HG03520 (cell line): ENCODE results near the gene PPP4R4.
"Not testable (repeated sequence)": the region's sequence is repeated elsewhere in the genome, so short reads cannot be mapped to it uniquely, and the experiment has no call there.

ENCODE experiments used
- ATAC-seq: cut with Tn5 transposase; IDR thresholded peaks from one replicate; pipeline ENCODE4 v1.9.1; 2021; ENCODE audit warnings: mild to moderate bottlenecking, moderate library complexity; ENCODE audit not compliant: unreplicated experiment

The PPP4R4 gene

DNA sequence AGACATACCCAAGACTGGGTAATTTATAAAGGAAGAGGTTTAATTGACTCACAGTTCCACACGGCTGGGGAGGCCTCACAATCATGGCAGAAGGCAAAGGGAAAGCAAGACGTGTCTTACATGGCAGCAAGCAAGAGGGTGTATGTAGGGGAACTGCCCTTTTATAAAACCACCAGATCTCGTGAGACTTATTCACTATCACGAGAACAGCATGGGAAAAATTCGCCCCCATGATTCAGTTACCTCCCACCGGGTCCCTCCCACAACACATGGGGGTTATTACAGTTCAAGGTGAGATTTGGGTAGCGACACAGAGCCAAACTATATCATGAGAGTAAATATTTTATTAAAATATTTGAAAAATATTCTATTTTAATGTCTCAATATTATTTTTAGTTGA is 94.5 kb downstream of the PPP4R4 start:
- ATAC-seq: not testable (repeated sequence)

DNA sequence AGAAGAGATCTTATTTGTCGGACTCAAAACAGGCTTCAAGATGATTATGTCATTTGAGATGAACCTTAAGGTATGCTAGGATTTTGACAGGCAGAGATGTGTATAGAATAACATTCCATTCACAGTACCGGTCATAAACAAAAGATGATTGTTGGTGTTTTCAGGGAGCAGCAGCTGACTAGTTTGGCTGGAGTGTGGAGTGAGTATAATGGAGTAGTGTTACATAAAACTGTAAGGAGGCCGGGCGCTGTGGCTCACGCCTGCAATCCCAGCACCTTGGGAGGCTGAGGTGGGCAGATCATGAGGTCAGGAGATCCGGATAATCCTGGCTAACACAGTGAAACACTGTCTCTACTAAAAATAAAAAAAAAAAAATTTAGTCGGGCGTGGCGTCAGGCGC is 95.0 kb downstream of the PPP4R4 start:
- ATAC-seq: no peak

DNA sequence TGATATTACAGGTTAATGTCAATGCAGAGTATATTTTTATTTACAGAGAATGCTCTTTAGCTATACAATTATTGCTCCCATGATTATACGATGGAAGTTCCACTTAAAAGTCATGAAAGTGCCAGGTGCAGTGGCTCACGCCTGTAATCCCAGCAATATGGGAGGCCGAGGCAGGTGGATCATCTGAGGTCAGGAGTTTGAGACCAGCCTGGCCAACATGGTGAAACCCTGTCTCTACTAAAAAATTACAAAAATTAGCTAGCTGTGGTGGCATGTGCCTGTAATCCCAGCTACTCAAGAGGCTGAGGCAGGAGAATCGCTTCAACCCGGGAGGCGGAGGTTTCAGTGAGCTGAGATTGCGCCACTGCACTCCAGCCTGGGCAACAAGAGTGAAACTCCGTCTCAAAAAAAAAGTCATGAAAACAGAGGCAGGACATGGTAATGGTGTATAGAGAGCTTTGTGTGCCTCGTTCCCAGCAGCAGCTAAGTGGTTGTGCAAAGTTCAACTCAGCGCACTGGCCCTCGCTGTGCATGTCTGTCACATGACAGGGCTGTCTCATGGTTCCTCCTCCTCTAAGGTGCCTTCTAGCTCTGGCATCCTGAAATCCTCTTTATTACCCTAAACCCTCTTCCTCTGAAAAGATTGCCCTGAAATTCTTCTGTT is 102.9 kb downstream of the PPP4R4 start:
- not testable (repeated sequence) for ATAC-seq

- no peak for ATAC-seq
These were observed 104.6 kb downstream of the PPP4R4 start for GRCh38 chr14:94278731-94279130.

DNA sequence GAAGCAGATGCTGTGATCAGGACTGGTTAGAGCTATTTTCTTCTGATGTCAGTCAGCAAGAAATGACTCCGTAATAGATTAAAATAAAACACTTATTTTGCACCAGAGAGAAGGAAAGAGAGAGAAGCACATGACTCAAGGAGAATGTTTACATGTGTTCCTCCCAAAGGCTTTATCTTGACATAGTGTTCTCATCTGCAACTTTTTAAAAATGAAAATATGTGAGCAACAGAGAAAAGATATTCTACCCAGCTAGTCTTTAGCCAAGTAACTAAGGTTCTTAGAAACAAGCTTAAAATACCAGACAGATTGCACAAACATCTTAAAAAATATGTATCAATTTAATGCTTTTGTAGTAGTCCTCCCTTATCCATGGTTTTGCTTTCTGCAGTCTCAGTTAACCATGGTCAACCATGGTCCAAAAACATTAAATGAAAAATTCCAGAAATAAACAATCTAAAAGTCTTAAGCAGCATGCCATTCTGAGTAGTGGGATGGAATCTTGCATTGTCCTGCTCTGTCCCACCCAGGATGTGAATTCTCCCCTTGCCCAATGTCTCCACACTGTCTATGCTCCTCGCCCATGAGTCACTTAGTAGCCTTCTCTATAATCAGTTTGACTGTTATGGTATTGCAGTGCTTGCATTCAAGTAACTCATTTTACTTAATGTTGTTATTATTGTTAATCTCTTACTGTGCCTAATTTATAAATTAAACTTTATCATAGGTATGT is 109.0 kb downstream of the PPP4R4 start:
- ATAC-seq: no peak

DNA sequence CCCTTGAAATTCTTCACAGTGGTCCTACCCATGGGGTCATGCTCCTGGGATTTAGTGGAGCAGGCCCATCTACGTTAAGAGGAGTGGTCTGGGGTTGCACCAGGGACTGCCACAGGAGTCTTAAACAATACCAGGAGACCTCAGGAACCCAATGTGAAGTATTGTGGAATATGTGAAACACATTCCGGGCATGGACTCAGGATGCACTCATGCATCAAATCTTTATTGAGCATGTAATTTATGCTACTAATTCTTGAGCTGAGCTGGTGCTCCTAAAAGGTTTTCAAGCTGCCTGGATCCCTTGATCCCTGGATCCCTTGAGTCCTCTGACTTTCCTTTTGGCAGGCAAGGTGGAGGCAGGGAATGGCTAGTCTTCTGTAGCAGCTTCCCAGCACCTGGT is 110.1 kb downstream of the PPP4R4 start:
- ATAC-seq: no peak

DNA sequence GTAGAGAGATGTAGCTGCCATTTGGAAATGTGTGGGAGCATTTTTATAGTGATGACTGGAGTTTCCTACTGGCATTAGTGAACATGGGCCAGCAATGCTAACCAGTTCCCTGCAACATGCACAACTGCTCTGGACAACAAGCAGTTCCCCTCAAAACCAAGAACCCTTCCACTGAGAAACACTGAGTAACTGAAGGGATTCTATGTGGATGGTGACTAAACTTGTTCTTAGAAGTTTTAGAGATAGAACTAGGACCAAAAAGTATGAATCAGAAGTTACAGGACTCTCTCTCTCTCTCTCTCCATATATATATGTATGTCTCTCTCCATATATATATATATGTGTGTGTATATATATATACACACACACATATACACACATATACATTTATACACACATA is 111.0 kb downstream of the PPP4R4 start:
- no peak for ATAC-seq

DNA sequence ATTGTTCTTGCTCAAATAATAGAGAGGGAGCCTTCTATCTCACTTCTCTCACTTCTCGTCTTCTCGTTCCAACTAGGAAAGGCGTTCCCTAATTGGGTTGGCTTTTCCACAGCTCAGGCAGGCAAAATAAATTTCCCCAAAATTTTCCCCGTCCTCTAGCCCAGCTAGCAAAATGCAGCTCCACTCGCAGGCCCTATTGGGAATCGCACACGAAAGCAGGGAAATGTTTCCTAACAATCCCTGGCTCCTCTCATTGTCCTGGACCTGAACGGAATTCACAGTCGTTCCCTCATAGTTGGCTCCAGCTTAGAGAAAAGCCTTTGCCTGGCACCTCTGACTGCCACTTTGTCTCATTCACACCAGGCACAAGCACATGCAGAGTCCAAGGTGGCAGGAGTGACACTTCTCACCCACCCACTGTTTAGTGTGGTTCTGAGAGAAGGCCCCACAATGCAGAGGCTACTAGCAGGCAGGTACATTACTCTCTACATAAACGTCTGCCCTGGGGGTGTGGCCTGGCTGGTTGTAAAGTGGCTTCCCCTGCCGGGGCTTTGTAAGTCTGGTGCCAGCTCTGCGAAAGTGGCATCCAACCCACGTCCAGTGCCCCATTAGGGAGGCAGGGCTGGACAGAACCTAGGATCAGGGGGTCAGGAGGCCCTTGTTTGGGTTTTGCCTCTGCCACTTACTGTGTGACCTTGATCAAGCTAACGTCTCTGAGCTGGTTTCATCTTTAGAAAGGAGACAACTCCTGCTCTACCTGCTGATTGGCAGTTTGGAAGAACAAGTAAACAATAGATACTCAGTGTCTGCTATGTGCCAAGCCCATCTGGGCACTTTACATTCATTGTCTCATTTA is 114.7 kb downstream of the PPP4R4 start:
- no peak for ATAC-seq

- no peak for ATAC-seq
These were observed 116.1 kb downstream of the PPP4R4 start for GRCh38 chr14:94290197-94290596.

GRCh38 chr14:94291159-94291905 is 117.2 kb downstream of the PPP4R4 start:
- ATAC-seq: no peak

DNA sequence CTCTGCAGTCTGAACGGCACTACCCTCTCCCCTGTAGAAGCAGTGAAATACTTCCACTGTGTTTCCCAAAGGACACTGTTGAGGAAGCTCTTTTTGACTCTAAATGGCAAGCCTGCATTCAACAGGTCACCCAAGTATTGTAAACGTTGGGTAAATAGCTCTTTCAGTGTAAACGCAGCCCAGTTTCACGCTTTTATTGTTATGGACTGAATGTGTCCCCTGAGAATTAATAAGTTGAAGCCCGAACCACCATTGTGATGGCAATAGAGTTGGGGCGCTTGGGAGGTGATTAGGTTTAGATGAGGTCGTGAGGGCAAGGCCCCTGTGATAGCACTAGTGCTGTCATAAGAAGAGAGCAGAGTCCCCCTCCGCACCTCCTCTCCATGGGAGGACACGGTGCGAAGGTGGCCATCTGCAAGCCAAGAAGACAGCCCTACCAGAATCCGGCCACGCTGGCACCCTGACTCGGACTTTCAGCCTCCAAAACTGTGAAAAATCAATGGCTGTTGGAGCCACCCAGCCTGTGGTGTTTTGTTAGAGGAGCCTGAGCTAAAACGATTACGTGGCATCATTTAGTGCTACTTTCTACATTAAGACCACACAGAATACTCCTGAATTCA is 117.9 kb downstream of the PPP4R4 start:
- no peak for ATAC-seq

DNA sequence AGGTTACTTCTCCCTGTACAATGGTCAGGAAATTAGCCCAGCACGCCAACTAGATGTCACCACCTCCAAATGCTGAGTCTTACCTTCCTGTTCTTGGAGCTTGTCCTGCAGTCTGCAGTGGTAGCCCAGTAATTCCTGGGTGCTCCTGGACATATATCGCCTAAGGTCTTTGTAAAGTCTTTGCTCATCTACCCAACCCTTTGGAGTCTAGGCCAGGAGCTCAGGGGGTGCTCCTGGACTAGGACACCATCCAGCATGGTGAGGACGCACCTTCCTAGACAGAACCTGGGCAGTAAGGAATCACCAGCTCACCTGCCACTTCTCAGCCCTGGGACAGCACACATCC is 118.4 kb downstream of the PPP4R4 start:
- ATAC-seq: no peak

- ATAC-seq: no peak
These were observed 118.9 kb downstream of the PPP4R4 start, which contains the start of gene SERPINA10 for GRCh38 chr14:94292872-94293577. Gene SERPINA10, minus strand, starts transcription at chr14:94293268. Its CDS starts 2,675 bp downstream, at chr14:94290593.

GRCh38 chr14:94293578-94293924 is 119.4 kb downstream of the PPP4R4 start:
- ATAC-seq: no peak

DNA sequence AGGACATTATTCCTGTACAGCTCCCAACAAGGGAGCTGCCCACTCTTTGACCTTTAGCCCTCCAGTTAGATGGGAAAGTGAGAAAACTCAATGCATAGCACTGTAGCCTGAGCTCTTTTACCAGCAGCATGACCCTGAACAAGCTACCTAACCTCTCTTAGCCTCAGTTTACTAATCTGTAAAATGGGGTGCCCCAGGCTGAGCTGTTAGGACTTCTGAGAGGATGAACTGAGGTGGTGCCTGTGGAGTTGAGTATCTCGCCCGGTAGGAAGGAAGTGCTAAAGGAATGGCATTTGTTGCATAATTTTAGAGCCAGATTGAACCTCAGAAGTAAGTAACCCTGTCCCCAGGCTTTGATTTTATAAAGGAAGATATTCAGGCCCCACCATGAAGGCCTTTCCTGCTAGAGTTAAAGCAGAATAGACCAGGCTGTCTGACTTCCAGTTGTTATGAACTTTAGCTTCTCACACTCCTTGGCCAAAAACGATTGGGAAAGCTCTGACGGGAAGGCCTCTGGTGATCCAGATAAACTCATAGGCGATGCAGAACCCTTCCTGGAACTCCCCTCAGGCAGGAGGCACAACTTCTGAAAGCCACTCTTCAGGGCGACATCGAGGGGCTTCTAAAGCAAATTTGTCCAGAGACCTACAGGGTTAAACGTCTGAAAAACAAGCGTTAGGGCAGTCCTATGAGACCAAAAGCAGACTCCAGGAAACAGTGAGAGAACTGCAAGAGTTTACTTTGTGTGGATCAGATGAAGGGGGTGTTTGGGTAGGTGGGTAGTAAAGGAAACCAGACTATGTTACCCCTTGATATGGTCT is 121.4 kb downstream of the PPP4R4 start:
- no peak for ATAC-seq

DNA sequence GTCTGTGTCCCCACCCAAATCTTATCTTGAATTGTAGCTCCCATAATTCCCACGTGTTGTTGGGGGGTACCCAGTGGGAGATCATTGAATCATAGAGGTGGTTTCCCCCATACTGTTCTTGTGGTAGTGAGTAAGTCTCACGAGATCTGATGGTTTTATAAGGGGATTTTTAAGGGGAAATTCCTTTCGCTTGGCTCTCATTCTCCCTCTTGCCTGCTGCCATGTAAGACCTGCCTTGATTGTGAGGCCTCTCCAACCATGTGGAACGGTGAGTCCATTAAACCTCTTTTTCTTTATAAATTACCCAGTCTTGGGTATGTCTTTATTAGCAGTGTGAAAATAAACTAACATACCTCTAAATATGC is 122.0 kb downstream of the PPP4R4 start:
- ATAC-seq: not testable (repeated sequence)

GRCh38 chr14:94298130-94298529 is 124.0 kb downstream of the PPP4R4 start:
- no peak for ATAC-seq

DNA sequence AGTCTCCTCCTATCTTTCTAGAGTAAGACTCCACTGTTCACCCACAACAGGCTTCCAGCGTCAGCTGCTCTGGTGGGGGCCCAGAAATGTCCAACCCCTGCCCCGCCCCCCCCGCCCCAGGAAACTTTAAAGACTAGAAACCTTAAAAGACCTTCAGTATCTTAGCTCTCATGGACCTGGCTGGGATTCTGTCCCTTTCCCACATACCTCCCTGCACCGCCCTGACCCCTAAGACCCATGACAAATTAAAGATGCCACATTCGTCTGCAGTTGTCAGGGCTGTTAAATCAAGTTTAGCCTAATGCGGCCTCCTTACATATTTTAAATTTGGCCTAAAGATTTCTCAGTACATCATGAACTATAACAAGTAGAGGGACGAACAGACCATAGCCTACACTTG is 129.0 kb downstream of the PPP4R4 start:
- no peak for ATAC-seq

DNA sequence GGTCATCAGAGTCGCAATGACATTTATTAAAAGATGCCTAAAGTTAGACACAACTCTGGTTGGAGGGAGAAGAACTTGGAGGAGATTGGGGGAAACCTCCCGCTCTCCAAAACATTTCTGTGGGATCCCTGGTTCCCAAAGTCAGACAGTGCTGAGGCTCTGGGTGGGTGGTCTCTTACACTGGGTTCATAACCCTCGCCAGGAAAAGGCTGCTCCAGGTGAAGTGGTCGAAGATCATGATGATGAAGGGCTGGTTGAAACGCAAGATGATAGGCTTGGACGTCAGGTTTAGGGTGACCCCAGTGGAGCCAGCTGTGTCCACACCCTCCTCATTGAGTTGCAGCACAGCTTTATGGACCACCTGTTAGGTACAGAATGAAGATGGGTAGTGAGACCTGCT is 130.1 kb downstream of the PPP4R4 start:
- no peak for ATAC-seq
